Activated T-cell treated with anti-CD3 and anti-CD28 coated beads for 1 hour (primary cell): ENCODE data around the gene TTLL5.

Experiments
- DNase-seq: peaks from one replicate; pipeline ENCODE4 v3.0.0-alpha.2; 2020; ENCODE audit warnings: low read depth

The TTLL5 gene

GRCh38 chr14:75742867-75743266 lies 81.8 kb downstream of the TTLL5 start:
- DNase-seq: no peak

DNA sequence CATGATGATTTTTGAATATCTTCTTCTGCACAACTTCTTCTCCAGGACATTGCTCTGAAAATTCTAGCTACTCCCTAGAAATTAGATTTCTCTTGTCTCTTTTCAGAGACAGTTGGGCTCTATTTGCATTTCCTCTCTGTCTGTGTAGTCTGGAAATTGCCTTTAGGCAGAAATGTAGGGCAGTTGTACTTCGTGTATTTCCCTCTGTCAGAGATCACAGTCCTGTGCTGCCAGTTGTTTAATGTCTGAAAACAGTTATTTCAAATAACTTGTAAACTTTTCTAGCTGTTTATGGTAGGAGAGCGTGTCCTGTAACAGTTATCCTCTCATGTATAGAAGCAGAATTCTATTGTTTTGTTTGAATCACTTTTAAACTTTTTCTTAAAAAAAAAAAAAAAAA lies 86.9 kb downstream of the TTLL5 start:
- no peak for DNase-seq

GRCh38 chr14:75748336-75748735 lies 87.3 kb downstream of the TTLL5 start:
- DNase-seq: no peak

DNA sequence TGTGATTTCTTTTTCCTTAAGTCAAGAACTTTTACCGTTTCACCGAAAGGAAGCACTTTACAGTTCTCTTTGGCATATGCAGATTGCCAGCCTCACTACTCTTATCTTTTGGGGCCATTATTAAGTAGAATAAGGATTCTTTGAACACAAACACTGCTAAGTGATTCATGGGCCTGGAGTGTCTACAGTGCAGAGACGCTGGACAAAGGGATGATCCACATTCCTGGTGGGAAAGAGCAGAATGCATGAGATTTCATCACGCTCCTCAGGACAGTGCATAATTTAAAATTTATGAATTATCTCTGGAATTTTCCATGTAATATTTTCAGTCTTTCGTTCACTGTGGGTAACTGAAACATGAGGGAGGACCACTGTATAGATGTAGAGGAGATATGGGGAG lies 90.2 kb downstream of the TTLL5 start:
- DNase-seq: no peak

GRCh38 chr14:75752086-75752485 lies 91.0 kb downstream of the TTLL5 start:
- no peak for DNase-seq

DNA sequence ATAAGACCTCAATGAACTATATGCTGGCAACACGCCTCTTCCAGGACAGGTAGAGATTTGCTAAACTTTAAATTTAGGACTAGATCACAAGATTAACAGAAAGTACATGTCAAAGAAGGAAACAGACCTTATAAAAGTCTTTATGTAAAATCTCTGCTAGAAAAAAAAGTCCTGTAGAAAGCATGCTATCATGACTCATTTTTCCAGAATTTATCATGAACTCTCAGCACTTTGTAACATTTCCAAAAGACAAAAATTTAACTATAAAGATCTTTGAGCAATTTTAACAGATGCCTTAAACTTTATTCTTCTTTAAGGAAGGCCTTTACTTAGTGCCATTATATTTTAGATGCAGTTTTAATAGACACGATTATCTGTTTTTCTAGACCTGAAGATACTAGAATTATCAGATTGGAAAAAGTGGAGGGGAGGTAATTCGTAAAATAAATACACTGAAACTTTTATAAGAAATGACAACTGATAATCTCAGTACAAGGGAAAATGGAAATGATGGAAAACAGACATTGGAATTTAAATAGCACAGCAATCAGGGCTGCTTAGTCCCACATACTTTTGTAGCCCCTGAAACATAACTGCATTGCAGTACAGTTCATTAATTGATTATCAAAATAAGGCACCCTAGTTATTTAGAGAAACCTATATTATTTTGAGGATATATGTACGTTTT lies 92.0 kb downstream of the TTLL5 start:
- DNase-seq: no peak

GRCh38 chr14:75753696-75754095 lies 92.7 kb downstream of the TTLL5 start:
- no peak for DNase-seq

DNA sequence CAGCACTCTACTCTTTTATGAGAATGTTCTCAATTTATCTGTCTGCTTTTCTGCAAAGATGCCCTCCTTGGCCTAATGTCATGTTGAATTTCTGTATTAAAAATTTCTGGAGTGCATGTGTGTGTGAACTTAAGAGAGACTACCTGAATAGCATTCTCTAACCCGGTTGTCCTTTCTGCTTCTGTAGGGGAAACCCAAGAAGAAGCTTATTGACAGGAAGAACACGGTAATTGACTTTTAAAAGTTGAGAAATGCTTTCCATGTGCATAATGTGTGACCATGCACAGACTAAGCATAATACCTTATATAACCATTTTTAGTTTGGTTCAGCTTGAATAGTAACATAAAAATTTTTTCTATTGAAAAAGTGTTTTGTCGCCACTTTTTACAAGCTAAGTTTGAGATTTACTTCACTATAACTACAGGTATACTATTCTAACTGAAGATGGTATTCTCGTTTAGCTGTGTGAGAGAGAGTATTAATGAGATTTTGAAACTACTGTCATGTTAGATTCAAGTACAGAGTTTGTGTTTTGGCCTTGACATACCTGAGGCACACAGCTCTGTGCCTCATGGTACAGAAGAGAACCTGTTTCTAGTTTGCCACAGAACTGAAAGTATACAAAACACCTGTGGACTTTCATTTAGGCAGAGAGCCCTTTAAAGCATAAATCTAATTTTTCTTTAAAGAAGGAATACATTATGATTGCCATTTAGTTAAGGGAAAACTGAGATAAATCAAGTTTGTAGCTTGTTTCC lies 96.8 kb downstream of the TTLL5 start:
- no peak for DNase-seq

DNA sequence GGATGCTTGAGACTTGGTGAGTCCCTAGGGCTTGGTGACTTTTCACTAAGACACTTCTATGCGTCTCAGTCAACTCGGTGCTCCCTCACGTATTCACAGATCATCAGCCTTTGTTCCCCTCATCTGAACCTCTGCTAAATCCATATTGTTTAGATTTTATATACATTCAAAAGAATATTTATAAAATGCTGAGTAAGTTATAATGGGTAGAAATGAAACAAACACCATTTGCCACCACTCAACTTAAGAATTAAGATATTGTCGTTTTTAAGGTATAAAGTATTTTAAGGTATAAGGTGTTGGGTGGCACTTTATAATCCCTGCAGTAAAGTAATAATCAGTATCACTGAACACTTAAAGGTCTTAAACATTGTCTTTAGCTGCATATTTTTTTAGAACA lies 103.0 kb downstream of the TTLL5 start:
- no peak for DNase-seq

- DNase-seq: no peak
These were observed 108.1 kb downstream of the TTLL5 start for GRCh38 chr14:75769047-75769685.

- no peak for DNase-seq
These were observed 109.6 kb downstream of the TTLL5 start for GRCh38 chr14:75770635-75771034.

DNA sequence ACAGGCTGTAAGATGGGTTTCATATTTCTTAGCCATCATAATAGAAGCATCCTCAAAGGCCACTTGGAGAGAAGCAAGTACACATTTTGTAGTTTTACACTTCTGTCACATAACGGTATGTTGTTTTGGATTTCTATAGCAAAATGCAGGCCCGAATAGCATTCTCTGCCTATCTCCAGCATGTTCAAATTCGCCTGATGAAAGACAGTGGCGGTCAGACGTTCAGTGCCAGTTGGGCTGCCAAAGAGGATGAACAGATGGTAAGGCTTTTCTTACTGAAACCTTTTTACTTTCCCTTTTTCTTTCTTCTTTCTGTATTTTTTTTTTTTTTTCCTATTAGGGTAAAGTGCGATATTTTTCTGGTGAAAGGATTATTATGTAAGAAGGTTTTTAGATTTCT lies 110.5 kb downstream of the TTLL5 start:
- DNase-seq: no peak

GRCh38 chr14:75773046-75773445 lies 112.0 kb downstream of the TTLL5 start:
- DNase-seq: no peak

GRCh38 chr14:75781096-75781495 lies 120.0 kb downstream of the TTLL5 start:
- no peak for DNase-seq

DNA sequence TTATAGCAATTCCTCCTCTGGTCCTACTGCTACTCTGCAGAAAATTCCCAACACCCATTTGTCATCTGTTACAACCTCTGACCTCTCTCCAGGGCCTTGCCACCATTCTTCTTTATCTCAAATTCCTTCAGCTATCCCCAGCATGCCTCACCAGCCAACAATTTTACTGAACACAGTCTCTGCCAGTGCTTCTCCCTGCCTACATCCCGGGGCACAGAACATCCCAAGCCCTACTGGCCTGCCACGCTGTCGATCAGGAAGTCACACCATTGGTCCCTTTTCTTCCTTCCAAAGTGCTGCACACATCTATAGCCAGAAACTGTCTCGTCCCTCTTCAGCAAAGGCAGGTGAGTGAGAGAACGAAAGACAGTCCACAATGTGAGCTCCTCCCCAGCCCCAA lies 122.1 kb downstream of the TTLL5 start:
- DNase-seq: no peak

DNA sequence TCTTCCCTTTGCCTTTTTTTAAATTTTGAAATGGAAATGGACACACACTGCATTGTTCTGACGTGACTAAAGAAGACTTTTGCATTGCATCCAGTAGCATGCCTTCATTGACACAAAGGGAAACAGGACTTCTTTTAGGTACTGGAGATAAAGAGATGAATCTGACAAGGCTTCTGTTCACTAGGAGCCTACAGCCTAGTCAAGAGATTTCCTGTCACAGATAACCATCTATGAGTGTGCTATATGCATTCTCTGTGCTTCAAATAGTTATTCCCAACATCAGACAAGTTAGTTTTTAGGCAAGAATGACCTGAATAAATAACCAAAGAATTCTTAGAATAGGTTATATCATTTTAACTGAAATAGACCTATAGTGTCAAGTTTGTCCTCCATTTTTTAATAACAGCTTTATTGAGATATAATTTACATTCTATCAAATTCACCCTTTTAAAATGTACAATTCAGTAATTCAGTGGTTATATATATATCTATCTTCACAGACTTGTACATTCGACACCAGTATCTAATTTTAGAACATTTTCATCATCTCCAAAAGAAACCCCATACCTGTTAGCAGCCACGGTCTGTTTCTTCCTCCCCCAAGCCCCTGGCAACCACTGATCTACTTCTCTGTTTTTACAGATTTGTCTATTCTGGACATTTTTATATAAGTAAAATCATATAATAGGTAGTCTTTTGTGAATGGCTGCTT lies 122.7 kb downstream of the TTLL5 start:
- no peak for DNase-seq

DNA sequence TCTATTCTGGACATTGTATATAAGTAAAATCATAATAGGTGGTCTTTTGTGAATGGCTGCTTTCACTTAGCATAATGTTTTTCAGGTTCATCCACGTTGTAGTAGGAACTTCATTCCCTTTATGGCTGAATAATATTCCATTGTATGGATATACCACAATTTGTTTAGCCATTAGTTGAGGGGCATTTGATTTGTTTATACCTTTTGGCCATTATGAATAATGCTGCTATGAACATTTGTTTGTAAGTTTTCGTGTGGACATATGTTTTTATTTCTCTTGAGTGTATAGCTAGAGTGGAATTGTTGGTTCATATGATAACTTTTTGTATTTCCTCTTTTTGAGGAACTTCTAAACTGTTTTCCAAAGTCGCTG lies 123.3 kb downstream of the TTLL5 start:
- DNase-seq: no peak

DNA sequence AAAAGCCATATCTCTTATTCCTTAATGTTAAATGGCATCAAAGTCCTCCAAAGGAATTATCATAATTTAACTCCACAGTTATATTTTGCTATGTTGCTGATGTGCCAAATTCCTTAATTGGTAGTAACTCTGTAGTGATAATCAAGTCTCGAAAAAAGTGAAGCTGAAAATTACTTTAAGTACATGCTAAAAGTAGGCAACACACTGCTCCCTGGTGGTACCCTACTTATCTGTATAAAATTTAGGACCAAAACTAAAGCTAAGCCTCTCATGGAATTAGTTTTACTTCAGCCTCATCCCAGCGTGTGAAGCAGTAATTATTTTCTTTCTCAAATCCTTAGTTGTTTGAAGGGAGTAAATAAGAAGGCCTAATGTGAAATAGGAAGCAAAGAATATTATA lies 132.8 kb downstream of the TTLL5 start:
- DNase-seq: no peak

DNA sequence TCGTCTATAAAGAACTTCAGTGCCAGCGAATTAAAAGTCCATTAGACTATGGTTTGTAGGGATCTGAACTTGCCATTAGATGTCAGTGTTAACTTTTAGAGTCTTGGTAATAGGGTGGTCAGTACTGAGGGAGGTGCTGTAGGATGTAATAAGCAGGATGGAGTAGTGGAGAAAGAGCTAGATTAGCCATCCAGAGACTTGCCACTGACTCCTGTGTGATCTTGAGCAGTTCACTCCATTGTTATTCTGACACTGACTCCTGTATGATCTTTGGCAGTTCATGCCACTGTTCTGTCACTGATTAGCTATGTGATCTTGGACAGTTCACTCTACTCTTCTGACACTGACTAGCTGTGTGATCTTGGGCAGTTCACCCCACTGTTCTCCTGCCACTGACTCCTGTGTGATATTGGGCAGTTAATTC lies 133.6 kb downstream of the TTLL5 start:
- DNase-seq: no peak

GRCh38 chr14:75800792-75801191 lies 139.7 kb downstream of the TTLL5 start:
- DNase-seq: no peak

- no peak for DNase-seq
These were observed 141.4 kb downstream of the TTLL5 start for GRCh38 chr14:75802486-75802885.

DNA sequence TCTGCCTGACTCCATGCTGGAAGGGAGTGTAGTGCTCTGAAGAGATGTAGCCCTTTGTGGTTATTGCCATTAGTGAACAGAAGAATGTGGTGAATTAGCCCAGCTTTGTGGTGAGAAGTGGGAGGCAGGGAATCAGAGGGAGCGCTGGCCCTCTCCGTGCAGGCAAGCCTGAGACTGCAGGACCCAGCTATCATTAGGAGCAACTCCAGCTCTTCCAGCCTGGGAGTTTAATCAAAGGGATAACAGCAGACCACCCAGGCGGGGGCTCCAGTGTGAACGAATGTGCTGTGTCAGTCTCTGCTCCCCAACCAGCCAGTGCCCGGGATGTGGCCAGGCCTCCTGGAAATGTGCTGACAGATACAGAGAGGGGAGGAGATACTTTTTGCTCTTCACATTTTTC lies 142.7 kb downstream of the TTLL5 start:
- no peak for DNase-seq
